Ovary (tissue), 3 donors: ENCODE data around the gene MIOS.

Experiments
- EP300 ChIP-seq: sonication (generic); formaldehyde crosslinking; IDR thresholded peaks from one replicate; pipeline ENCODE4 v1.6.1; 2017; ENCODE audit warnings: antibody characterized with exemption
- POLR2A ChIP-seq: fragments of 450-650 bp; IDR thresholded peaks from one replicate; pipeline ENCODE4 v1.6.1; 2017; ENCODE audit warnings: antibody characterized with exemption, mild to moderate bottlenecking, moderate library complexity
- TF ChIP-seq, protein P1 (sequence below), 3 donors: fragments of 450-650 bp in 2 of 3; fragments of 200-600 bp in 1 of 3; IDR thresholded peaks; one replicate each; pipeline versions ENCODE4 v1.5.1 to v1.8.0; 2016 to 2022; ENCODE audit warnings: antibody characterized with exemption in 3 of 3, mild to moderate bottlenecking in 1 of 3
- donor health status: DM: no; HTN: no; CAD: no.

GRCh38 chr7:7542251-7542835 is 24.3 kb upstream of the MIOS start:
- TF ChIP-seq, protein P1, sequence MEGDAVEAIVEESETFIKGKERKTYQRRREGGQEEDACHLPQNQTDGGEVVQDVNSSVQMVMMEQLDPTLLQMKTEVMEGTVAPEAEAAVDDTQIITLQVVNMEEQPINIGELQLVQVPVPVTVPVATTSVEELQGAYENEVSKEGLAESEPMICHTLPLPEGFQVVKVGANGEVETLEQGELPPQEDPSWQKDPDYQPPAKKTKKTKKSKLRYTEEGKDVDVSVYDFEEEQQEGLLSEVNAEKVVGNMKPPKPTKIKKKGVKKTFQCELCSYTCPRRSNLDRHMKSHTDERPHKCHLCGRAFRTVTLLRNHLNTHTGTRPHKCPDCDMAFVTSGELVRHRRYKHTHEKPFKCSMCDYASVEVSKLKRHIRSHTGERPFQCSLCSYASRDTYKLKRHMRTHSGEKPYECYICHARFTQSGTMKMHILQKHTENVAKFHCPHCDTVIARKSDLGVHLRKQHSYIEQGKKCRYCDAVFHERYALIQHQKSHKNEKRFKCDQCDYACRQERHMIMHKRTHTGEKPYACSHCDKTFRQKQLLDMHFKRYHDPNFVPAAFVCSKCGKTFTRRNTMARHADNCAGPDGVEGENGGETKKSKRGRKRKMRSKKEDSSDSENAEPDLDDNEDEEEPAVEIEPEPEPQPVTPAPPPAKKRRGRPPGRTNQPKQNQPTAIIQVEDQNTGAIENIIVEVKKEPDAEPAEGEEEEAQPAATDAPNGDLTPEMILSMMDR (IDR thresholded peaks at IDR 0.05) = no peak
- TF ChIP-seq POLR2A (no peak), EP300 (no peak)
